ENCODE results near the gene NBAS. TPM values are rescaled to one million over a fixed set of nuclear protein-coding genes. Genes with fewer than 3 reads are reported as not detected.

NBAS gene
- total and polyA plus RNA-seq, 9 of the 15 experiments (the other 6 are each of a cell fraction or from before 2014, with no cell fraction given) = 15.3 to 94.4 (median 69.9) TPM

DNA sequence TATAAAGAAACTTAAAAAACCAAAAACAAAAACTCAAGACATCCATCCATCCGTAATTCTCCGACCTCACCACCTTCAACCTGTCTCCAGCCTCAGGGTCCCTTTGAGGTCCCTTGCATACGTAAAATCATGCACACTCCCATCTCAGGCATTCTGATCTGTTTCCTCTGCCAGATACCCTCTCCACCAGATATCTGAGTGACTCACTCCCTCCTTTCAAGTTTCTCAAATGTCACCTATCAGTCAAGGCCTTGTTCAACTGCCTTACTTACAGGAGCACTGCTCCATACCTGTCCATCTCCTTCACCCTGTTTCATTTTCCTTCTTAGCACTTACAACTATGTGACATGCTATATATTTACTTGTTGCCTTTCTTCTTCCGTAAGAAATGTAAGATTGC is 369.3 kb downstream of the NBAS start (continued):
- TF ChIP-seq, protein P1, sequence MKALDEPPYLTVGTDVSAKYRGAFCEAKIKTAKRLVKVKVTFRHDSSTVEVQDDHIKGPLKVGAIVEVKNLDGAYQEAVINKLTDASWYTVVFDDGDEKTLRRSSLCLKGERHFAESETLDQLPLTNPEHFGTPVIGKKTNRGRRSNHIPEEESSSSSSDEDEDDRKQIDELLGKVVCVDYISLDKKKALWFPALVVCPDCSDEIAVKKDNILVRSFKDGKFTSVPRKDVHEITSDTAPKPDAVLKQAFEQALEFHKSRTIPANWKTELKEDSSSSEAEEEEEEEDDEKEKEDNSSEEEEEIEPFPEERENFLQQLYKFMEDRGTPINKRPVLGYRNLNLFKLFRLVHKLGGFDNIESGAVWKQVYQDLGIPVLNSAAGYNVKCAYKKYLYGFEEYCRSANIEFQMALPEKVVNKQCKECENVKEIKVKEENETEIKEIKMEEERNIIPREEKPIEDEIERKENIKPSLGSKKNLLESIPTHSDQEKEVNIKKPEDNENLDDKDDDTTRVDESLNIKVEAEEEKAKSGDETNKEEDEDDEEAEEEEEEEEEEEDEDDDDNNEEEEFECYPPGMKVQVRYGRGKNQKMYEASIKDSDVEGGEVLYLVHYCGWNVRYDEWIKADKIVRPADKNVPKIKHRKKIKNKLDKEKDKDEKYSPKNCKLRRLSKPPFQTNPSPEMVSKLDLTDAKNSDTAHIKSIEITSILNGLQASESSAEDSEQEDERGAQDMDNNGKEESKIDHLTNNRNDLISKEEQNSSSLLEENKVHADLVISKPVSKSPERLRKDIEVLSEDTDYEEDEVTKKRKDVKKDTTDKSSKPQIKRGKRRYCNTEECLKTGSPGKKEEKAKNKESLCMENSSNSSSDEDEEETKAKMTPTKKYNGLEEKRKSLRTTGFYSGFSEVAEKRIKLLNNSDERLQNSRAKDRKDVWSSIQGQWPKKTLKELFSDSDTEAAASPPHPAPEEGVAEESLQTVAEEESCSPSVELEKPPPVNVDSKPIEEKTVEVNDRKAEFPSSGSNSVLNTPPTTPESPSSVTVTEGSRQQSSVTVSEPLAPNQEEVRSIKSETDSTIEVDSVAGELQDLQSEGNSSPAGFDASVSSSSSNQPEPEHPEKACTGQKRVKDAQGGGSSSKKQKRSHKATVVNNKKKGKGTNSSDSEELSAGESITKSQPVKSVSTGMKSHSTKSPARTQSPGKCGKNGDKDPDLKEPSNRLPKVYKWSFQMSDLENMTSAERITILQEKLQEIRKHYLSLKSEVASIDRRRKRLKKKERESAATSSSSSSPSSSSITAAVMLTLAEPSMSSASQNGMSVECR (CRISPR knock-in tag; IDR thresholded peaks at IDR 0.05) = no peak
- no peak for TF ChIP-seq CBFB (CRISPR knock-in tag; IDR thresholded peaks at IDR 0.05)
- TF ChIP-seq ARID1B (IDR thresholded peaks at IDR 0.05) = 0 out of 2 replicates have a peak, but pooled peaks have one; percentile 25
- TF ChIP-seq TBP (optimal IDR thresholded peaks at IDR 0.05; ENCODE audit: low read depth, low read length) = no peak
- no peak for TF ChIP-seq ZNF431 (CRISPR knock-in tag; IDR thresholded peaks at IDR 0.05)
- no peak for TF ChIP-seq RAD21 (CRISPR knock-in tag; conservative IDR thresholded peaks at IDR 0.05 in 1 of 2, IDR thresholded peaks at IDR 0.05 in 1 of 2)
- no peak for TF ChIP-seq ZBTB2 (IDR thresholded peaks at IDR 0.05)
- TF ChIP-seq FOSL1 (tag; conservative IDR thresholded peaks at IDR 0.05) = 0 out of 2 replicates have a peak, but pooled peaks have one; percentile 36
- 0 out of 2 replicates have a peak, but pooled peaks have one; percentile 28 for TF ChIP-seq SMARCA4 (IDR thresholded peaks at IDR 0.05)
- no peak for TF ChIP-seq FOXK1 (CRISPR knock-in tag; IDR thresholded peaks at IDR 0.05; ENCODE audit: borderline replicate concordance)
- no peak for TF ChIP-seq RBM34 (IDR thresholded peaks at IDR 0.05; ENCODE audit: borderline replicate concordance, insufficient read depth, low read length)
- TF ChIP-seq TRIM28 (IDR thresholded peaks at IDR 0.05) = no peak
- TF ChIP-seq DPF2 (IDR thresholded peaks at IDR 0.05) = peak; percentile 31; the same call in 1 of the 2 replicates
- TF ChIP-seq ATF2 (CRISPR knock-in tag; IDR thresholded peaks at IDR 0.05) = no peak
- no peak for TF ChIP-seq SUPT5H (IDR thresholded peaks at IDR 0.05)
- peak; percentile 62; the same call in 1 of the 2 replicates for TF ChIP-seq PKNOX1 (IDR thresholded peaks at IDR 0.05)
- TF ChIP-seq NONO (IDR thresholded peaks at IDR 0.05; ENCODE audit: low read depth in 2 of 2, low read length in 1 of 2) = no peak
- TF ChIP-seq KLF6 (CRISPR knock-in tag; IDR thresholded peaks at IDR 0.05; ENCODE audit: borderline replicate concordance) = no peak
- no peak for TF ChIP-seq MAFK (IDR thresholded peaks at IDR 0.05; ENCODE audit: low read length)

All from K562 (cell line).